Astrocyte (in vitro differentiated cells and primary cell): ENCODE measurements around the gene DENND6B. TPM values are rescaled to one million over a fixed set of nuclear protein-coding genes. Genes with fewer than 3 reads are reported as not detected.

ENCODE experiments used
- DNase-seq: peaks from one replicate; pipeline ENCODE4 v3.0.0-alpha.2; 2010; ENCODE audit warnings: low read depth
- FAIRE-seq: peaks from 2 replicates; lab custom pipeline; 2011; peaks lifted over from hg19 to GRCh38; lab: Jason Lieb, UNC
- H2AFZ ChIP-seq: 2 replicates; pipeline ENCODE4 v1.6.0; 2012; ENCODE audit warnings: low read depth, low read length, inconsistent platforms
- H3K27ac ChIP-seq: 2 replicates; pipeline ENCODE4 v1.5.1; 2011; ENCODE audit warnings: low read depth, low read length, inconsistent platforms
- H3K27me3 ChIP-seq: 2 replicates; pipeline ENCODE4 v1.6.0; 2011; ENCODE audit warnings: low read length, inconsistent platforms; ENCODE audit not compliant: insufficient read depth
- H3K36me3 ChIP-seq: 2 replicates; pipeline ENCODE4 v1.5.1; 2011; ENCODE audit warnings: low read length, inconsistent platforms; ENCODE audit not compliant: insufficient read depth
- H3K4me1 ChIP-seq: 2 replicates; pipeline ENCODE4 v1.5.1; 2011; ENCODE audit warnings: low read length, inconsistent platforms; ENCODE audit not compliant: insufficient read depth
- H3K4me2 ChIP-seq: 2 replicates; pipeline ENCODE4 v1.6.0; 2012; ENCODE audit warnings: low read length, inconsistent platforms
- H3K4me3 ChIP-seq: 2 replicates; pipeline ENCODE4 v1.5.1; 2011; ENCODE audit warnings: low read depth, mild to moderate bottlenecking, low read length, inconsistent platforms; ENCODE audit not compliant: insufficient read depth
- H3K79me2 ChIP-seq: 2 replicates; pipeline ENCODE4 v1.6.0; 2012; ENCODE audit warnings: mild to moderate bottlenecking, low read length, inconsistent platforms; ENCODE audit not compliant: insufficient read depth
- H3K9ac ChIP-seq: 2 replicates; pipeline ENCODE4 v1.6.0; 2012; ENCODE audit warnings: mild to moderate bottlenecking, low read length, inconsistent platforms
- H3K9me3 ChIP-seq: 2 replicates; pipeline ENCODE4 v1.5.1; 2012; ENCODE audit warnings: low read depth, mild to moderate bottlenecking, low read length, inconsistent platforms; ENCODE audit not compliant: insufficient read depth
- H4K20me1 ChIP-seq: 2 replicates; pipeline ENCODE4 v1.6.0; 2012; ENCODE audit warnings: low read length, inconsistent platforms; ENCODE audit not compliant: insufficient read depth
- H3K27ac Mint-ChIP-seq: one replicate; pipeline ENCODE4 v1.8.0; 2021; ENCODE audit warnings: mild to moderate bottlenecking, mixed read lengths; ENCODE audit not compliant: unreplicated experiment
- H3K27me3 Mint-ChIP-seq: one replicate; pipeline ENCODE4 v1.8.0; 2021; ENCODE audit warnings: low read depth, mixed read lengths; ENCODE audit not compliant: unreplicated experiment
- H3K36me3 Mint-ChIP-seq: one replicate; pipeline ENCODE4 v1.8.0; 2021; ENCODE audit warnings: low read depth, mixed read lengths; ENCODE audit not compliant: unreplicated experiment
- H3K4me1 Mint-ChIP-seq: one replicate; pipeline ENCODE4 v1.8.0; 2021; ENCODE audit warnings: low read depth, mixed read lengths; ENCODE audit not compliant: unreplicated experiment
- H3K4me3 Mint-ChIP-seq: one replicate; pipeline ENCODE4 v1.8.0; 2021; ENCODE audit warnings: mild to moderate bottlenecking, moderate library complexity, mixed read lengths; ENCODE audit not compliant: unreplicated experiment
- H3K9me3 Mint-ChIP-seq: one replicate; pipeline ENCODE4 v1.8.0; 2021; ENCODE audit warnings: mild to moderate bottlenecking, mixed read lengths; ENCODE audit not compliant: unreplicated experiment
- CTCF ChIP-seq: IDR thresholded peaks from 2 replicates; pipeline ENCODE4 v1.5.1; 2011; ENCODE audit warnings: low read depth, mild to moderate bottlenecking, inconsistent platforms, low read length, moderate library complexity; ENCODE audit not compliant: insufficient read depth
- EZH2 ChIP-seq: IDR thresholded peaks from 2 replicates; pipeline ENCODE4 v1.6.1; 2012; ENCODE audit warnings: mild to moderate bottlenecking, low read length, inconsistent platforms; ENCODE audit not compliant: insufficient read depth
- total RNA-seq: library from RNA; stranded (reverse); gene quantifications from 2 replicates; pipeline ENCODE4 v1.2.1, GENCODE V29; 2021

DENND6B gene
- total RNA-seq, 1 donor from 2014 or later: 5.4 TPM

GRCh38 chr22:50317178-50317577 is 9.6 kb downstream of the DENND6B start:
- TF ChIP-seq EZH2 (no peak), CTCF (no peak)
- no peak overlapping the region for H3K27ac Mint-ChIP-seq
- H3K27ac ChIP-seq: no peak overlapping the region
- H3K36me3 ChIP-seq: no peaks in the 10 kb centered on the region
- H3K79me2 ChIP-seq: no peaks in the 10 kb centered on the region
- peaks cover 3% of the 10 kb centered on the region for H3K4me1 Mint-ChIP-seq
- H3K4me3 ChIP-seq: no peak overlapping the region
- H3K27me3 Mint-ChIP-seq: peaks cover 19% of the 10 kb centered on the region
- no peak overlapping the region for H3K4me3 Mint-ChIP-seq
- no peaks in the 10 kb centered on the region for H3K36me3 Mint-ChIP-seq
- FAIRE-seq (no peak), DNase-seq (no peak)
- H3K4me1 ChIP-seq: no peaks in the 10 kb centered on the region
- H3K9me3 Mint-ChIP-seq: peaks cover 2% of the 10 kb centered on the region
- H3K9me3 ChIP-seq: no peaks in the 10 kb centered on the region
- no peak overlapping the region for H3K9ac ChIP-seq
- H3K4me2 ChIP-seq: no peak overlapping the region
- H3K27me3 ChIP-seq: no peaks in the 10 kb centered on the region
- no peak overlapping the region for H2AFZ ChIP-seq
- H4K20me1 ChIP-seq: no peaks in the 10 kb centered on the region

- FAIRE-seq (no peak), DNase-seq (no peak)
- peaks cover 19% of the 10 kb centered on the region for H3K27me3 Mint-ChIP-seq
- no peak overlapping the region for H3K4me3 Mint-ChIP-seq
- Histone ChIP-seq H3K4me3 (no peak overlapping the region), H2AFZ (no peak overlapping the region), H3K36me3 (no peaks in the 10 kb centered on the region), H3K27me3 (no peaks in the 10 kb centered on the region), H3K27ac (no peak overlapping the region), H3K4me1 (no peaks in the 10 kb centered on the region), H3K9me3 (no peaks in the 10 kb centered on the region), H3K4me2 (no peak overlapping the region), H3K9ac (no peak overlapping the region), H4K20me1 (no peaks in the 10 kb centered on the region), H3K79me2 (no peaks in the 10 kb centered on the region)
- H3K36me3 Mint-ChIP-seq: no peaks in the 10 kb centered on the region
- H3K27ac Mint-ChIP-seq: no peak overlapping the region
- H3K4me1 Mint-ChIP-seq: peaks cover 3% of the 10 kb centered on the region
- H3K9me3 Mint-ChIP-seq: peaks cover 2% of the 10 kb centered on the region
- TF ChIP-seq CTCF: no peak
- TF ChIP-seq EZH2: no peak
These were observed 10.4 kb downstream of the DENND6B start for GRCh38 chr22:50316114-50317065.
